Prostate gland (tissue), 2 donors: ENCODE results near the gene KCND3.

Source experiments
- POLR2A ChIP-seq: fragments of 450-650 bp; IDR thresholded peaks from one replicate; pipeline ENCODE4 v1.6.1; 2016; ENCODE audit warnings: antibody characterized with exemption, mild to moderate bottlenecking
- POLR2AphosphoS5 ChIP-seq: sonication (generic); formaldehyde crosslinking; IDR thresholded peaks from one replicate; pipeline ENCODE4 v1.6.1; 2017; ENCODE audit warnings: antibody characterized with exemption
- TF ChIP-seq, protein P1 (sequence below), 4 experiments: fragments of 200-600 bp in 2 of 4; fragments of 450-650 bp in 2 of 4; sonication (generic) in 2 of 4; IDR thresholded peaks; 1 replicate in 3 of 4; 2 replicates in 1 of 4; pipeline ENCODE4 v1.5.1; 2016 to 2019; ENCODE audit warnings: antibody characterized with exemption in 4 of 4, mild to moderate bottlenecking in 2 of 4, moderate library complexity in 2 of 4

- TF ChIP-seq, protein P1, sequence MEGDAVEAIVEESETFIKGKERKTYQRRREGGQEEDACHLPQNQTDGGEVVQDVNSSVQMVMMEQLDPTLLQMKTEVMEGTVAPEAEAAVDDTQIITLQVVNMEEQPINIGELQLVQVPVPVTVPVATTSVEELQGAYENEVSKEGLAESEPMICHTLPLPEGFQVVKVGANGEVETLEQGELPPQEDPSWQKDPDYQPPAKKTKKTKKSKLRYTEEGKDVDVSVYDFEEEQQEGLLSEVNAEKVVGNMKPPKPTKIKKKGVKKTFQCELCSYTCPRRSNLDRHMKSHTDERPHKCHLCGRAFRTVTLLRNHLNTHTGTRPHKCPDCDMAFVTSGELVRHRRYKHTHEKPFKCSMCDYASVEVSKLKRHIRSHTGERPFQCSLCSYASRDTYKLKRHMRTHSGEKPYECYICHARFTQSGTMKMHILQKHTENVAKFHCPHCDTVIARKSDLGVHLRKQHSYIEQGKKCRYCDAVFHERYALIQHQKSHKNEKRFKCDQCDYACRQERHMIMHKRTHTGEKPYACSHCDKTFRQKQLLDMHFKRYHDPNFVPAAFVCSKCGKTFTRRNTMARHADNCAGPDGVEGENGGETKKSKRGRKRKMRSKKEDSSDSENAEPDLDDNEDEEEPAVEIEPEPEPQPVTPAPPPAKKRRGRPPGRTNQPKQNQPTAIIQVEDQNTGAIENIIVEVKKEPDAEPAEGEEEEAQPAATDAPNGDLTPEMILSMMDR (IDR thresholded peaks at IDR 0.05) = no peak
- TF ChIP-seq POLR2A = no peak
- no peak for TF ChIP-seq POLR2AphosphoS5
These were observed 59.1 kb downstream of the KCND3 start for GRCh38 chr1:111930356-111930755.
